SK-N-SH treated with all-trans-retinoic acid at 6 μM for 48 hours (cell line): Measurements from ENCODE around the gene EVI2B.

Source experiments
- ISL1 ChIP-seq: fragments of 250-450 bp; sonication (Bioruptor Pico); IDR thresholded peaks from 2 replicates; pipeline ENCODE4 v2.1.2; 2022; ENCODE audit warnings: mild to moderate bottlenecking, moderate library complexity
- PPARA ChIP-seq: fragments of 250-450 bp; sonication (Bioruptor Pico); IDR thresholded peaks from 2 replicates; pipeline ENCODE4 v1.5.0; 2020; ENCODE audit warnings: mild to moderate bottlenecking, borderline replicate concordance
- SNAI2 ChIP-seq: fragments of 250-450 bp; sonication (Bioruptor Pico); IDR thresholded peaks from 2 replicates; pipeline ENCODE4 v1.5.0; 2020; ENCODE audit warnings: mild to moderate bottlenecking, moderate library complexity
- TOX ChIP-seq: fragments of 250-450 bp; sonication (Bioruptor Pico); IDR thresholded peaks from 2 replicates; pipeline ENCODE4 v1.8.0; 2021; ENCODE audit warnings: mild to moderate bottlenecking, moderate library complexity, borderline replicate concordance
- TF ChIP-seq, protein P1 (sequence below): fragments of 250-450 bp; sonication (Bioruptor Pico); IDR thresholded peaks from 2 replicates; pipeline ENCODE4 v1.8.0; 2020; ENCODE audit warnings: mild to moderate bottlenecking, moderate library complexity, borderline replicate concordance
- TF ChIP-seq, protein P2 (sequence below): fragments of 250-450 bp; sonication (Bioruptor Pico); IDR thresholded peaks from 2 replicates; pipeline ENCODE4 v1.5.1; 2021; ENCODE audit warnings: mild to moderate bottlenecking, moderate library complexity

DNA sequence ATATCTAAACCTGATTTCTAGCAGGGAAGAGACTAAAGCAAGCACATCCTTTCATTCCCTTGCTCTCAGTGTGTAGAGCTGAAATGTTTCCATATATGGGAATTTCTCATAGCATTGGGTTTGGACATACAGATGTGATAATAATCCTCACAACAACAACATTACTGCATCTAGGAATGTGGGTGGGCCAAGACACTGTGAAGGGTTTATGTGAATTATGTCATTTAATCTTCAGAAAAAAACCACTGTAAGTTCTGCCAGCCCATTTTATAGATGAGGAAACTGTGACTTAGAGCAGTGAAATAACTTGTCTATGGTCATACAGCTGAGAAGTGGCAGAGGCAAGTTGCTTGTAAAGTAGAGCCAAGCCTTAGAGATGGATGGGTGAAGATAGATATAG lies 22.0 kb downstream of the EVI2B start:
- no peak for TF ChIP-seq TOX (CRISPR knock-in tag)
- TF ChIP-seq SNAI2 (CRISPR knock-in tag): no peak
- TF ChIP-seq PPARA (CRISPR knock-in tag): no peak
- TF ChIP-seq, protein P1, sequence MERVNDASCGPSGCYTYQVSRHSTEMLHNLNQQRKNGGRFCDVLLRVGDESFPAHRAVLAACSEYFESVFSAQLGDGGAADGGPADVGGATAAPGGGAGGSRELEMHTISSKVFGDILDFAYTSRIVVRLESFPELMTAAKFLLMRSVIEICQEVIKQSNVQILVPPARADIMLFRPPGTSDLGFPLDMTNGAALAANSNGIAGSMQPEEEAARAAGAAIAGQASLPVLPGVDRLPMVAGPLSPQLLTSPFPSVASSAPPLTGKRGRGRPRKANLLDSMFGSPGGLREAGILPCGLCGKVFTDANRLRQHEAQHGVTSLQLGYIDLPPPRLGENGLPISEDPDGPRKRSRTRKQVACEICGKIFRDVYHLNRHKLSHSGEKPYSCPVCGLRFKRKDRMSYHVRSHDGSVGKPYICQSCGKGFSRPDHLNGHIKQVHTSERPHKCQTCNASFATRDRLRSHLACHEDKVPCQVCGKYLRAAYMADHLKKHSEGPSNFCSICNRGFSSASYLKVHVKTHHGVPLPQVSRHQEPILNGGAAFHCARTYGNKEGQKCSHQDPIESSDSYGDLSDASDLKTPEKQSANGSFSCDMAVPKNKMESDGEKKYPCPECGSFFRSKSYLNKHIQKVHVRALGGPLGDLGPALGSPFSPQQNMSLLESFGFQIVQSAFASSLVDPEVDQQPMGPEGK (CRISPR knock-in tag): no peak
- TF ChIP-seq, protein P2, sequence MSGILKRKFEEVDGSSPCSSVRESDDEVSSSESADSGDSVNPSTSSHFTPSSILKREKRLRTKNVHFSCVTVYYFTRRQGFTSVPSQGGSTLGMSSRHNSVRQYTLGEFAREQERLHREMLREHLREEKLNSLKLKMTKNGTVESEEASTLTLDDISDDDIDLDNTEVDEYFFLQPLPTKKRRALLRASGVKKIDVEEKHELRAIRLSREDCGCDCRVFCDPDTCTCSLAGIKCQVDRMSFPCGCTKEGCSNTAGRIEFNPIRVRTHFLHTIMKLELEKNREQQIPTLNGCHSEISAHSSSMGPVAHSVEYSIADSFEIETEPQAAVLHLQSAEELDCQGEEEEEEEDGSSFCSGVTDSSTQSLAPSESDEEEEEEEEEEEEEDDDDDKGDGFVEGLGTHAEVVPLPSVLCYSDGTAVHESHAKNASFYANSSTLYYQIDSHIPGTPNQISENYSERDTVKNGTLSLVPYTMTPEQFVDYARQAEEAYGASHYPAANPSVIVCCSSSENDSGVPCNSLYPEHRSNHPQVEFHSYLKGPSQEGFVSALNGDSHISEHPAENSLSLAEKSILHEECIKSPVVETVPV (CRISPR knock-in tag): no peak
- TF ChIP-seq ISL1: no peak
